GM21737 (cell line): Measurements from ENCODE around the gene CD1C.
"Not testable (repeated sequence)": the region's sequence is repeated elsewhere in the genome, so short reads cannot be mapped to it uniquely, and the experiment has no call there.

Source experiments
- ATAC-seq: cut with Tn5 transposase; IDR thresholded peaks from one replicate; pipeline ENCODE4 v1.9.1; 2021; ENCODE audit warnings: mild to moderate bottlenecking, moderate library complexity; ENCODE audit not compliant: unreplicated experiment

CD1C gene

DNA sequence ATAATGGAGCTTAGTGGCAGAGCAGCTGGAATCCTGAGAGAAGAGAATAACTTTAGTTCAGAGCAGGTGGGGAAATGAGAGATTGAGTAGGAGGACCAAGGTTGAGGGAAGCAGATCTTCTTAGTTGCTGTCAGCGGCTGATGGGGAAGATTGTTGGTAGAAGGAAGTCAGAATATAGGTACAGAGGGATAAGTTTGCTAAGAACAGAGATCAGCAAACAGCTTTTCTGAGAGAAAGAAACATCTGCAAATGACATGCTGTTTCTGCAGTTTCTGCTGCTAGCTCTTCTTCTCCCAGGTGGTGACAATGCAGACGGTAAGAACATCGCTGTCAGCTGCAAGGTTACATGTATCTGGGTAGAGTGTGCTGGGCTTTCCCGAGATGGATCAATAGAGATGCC, at the start of gene CD1C:
Gene CD1C, plus strand, starts transcription at position 113 of the 400 bp plus-strand sequence. Its CDS starts 142 bp downstream, at position 255.
- no peak for ATAC-seq

DNA sequence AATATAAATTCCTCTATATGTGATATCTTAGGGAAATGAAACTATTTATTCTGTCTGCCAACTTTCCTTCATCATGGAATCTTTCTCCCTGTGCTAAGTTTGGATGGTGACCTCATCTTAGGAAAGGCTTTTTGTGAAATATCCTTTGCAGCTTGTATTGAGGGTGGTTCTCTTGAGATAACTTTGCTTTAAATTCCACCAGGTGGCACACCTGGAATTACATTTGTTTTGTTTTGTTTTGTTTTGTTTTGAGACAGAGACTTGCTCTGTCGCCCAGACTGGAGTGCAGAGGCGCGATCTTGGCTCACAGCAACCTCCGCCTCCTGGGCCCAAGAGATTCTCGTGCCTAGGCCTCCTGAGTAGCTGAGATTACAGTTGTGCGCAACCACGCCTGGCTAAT, 43.1 kb upstream of the CD1C start:
- ATAC-seq, result no peak

DNA sequence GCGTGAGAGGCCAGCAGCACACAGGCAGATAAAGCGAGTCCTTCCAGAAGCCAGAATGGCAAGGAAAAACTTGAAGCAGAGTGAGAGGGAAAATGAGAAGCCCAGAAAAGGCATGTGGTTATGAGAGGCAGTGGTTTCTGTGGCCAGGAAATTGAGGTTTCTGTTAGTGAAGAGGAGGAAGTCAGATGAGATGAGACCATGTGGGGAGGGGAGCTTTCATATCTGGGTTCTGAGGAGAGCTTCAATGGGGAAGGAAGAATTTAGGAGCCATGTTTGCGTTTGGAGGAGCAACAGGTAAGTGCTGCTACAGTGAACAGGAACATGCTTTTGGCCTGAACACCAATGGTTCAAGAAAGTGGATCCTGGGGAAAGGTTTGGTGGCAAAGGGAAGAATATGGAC, 41.6 kb upstream of the CD1C start:
- ATAC-seq, result no peak

DNA sequence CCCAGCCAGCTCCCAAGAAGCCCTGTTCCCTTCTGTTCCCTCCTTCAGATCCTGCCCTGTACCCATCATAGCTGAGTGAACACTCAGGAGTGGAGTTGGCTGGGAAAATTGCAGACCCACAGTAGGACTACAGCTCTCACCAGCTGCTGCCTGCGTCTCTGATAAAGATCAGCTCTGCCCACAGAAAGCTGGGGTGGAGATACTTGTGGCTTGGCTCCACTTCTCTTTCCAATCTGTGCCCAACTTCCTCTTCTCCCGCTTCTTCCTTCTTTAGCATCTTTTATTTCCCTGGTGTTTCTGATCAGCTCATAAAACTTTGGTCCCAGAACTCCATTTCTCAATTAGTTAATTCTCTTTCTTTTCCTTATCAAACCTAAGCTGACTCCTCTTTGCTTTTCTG, 41.0 kb upstream of the CD1C start:
- ATAC-seq, result no peak

DNA sequence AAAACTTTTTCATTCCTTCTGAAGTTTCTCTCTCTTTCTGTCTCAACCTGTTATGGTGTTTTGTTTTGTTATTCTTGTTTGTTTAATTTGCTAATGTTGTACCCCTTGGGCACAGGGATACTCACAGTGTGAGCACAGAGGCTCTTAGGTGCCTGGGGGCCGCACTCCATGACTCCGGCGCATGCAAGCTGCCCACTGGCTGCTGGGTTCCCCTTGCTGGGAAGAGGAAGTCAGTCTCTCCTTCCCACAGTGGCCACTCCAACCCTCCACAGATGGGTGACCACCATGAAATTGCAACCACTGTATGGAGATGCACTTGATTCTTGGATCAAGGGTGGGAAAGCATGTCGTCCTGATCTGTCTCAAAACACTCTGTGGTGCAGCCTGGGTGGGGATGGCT, 40.1 kb upstream of the CD1C start:
- ATAC-seq, result no peak

DNA sequence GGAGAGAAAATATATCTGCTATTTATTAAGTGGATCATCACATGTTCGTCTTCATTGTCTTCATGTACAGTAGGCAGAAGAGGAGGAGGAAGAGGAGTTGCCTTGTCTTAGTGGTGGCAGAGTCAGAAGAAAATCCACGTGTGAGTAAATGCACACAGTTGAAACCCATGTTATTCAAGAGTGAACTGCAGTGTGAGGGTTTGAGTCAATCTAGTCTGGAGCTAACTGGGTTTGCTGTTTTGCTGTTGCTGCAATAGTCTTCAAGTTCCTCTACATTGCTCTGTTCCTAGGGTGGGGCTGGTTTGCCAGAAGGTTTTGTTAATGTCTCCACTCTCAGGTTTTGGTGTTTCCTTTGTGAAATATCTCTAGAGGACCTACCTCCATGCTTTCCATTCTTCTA, 38.6 kb upstream of the CD1C start:
- ATAC-seq, result no peak

DNA sequence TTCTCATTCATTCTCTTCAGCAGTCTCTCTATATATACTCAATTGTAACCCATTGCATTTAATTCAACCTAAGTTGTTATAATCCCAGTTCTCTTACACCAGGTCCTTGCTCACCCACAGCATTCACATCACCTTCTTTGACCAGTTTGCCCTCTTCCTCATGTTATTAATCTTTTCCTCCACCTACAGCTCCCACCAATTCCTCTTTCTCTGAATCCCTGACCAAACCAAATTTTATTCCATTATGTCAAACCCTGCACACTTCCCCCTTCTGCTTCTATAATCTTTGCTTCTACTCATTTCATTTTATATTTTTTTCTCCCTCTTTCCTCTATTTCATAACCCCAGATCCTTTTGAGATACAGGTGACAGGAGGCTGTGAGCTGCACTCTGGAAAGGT, 34.1 kb upstream of the CD1C start:
- ATAC-seq, result no peak

DNA sequence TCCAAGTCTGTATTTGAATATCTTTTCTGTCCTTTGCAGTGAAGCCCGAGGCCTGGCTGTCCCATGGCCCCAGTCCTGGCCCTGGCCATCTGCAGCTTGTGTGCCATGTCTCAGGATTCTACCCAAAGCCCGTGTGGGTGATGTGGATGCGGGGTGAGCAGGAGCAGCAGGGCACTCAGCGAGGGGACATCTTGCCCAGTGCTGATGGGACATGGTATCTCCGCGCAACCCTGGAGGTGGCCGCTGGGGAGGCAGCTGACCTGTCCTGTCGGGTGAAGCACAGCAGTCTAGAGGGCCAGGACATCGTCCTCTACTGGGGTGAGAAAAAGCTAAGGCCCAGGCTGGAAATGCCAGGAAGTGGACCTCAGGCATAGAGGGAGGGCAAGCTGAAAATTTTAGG, 33.0 kb upstream of the CD1C start:
- not testable (repeated sequence) for ATAC-seq

DNA sequence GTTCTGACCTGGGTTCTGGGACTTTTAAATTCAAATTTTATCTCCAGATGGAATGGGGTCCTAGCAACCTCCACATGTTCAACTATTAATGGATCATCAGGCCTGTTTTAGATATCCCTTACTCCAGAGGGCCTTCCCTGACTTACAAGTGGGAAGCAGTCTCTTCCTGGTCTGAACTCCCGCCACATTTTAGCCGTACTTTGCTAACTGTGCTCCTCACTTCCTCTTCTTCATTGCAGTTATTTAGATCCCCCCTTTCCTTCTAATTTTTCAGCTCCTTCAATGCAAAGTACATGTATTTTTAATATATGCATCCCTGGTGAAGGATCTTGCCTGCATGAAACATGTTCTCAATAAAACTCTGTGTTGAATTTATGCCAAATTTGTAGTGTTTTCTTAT, 31.8 kb upstream of the CD1C start:
- no peak for ATAC-seq

DNA sequence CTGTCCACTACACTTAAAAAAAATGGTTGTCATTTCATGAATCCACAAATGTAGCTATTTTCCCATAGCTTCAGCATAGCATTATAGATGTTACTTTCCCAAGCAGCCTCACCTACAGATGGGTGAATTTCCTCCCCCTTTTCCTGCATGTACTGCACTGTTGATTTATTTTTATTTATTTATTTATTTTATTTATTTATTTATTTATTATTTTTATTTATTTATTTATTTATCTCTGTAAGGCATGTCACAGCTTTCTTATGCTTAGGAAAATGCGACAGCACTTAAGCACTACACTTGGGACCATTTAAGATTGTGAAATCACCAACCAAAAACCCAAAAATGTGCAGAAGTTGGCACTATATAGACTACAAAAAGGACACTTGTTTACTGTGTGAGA, 30.6 kb upstream of the CD1C start:
- no peak for ATAC-seq

DNA sequence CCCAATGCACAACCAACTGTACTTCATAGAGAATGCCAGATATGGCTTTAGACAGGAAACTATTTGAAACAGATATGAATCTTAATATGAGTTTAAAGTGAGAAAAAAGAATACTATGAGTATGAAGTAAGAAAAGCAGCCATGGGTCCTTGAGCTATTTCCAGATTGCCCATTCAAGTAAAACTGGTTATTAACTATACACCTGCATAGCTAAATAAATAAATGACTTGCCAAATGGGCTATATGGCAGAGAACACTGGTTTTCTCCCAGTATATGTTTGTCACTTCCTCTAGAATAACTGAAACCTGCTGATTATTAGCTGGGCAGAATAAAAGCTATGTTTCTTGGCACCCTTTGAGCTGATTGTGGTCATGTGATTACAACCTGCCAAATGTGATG, 17.0 kb upstream of the CD1C start:
- no peak for ATAC-seq

DNA sequence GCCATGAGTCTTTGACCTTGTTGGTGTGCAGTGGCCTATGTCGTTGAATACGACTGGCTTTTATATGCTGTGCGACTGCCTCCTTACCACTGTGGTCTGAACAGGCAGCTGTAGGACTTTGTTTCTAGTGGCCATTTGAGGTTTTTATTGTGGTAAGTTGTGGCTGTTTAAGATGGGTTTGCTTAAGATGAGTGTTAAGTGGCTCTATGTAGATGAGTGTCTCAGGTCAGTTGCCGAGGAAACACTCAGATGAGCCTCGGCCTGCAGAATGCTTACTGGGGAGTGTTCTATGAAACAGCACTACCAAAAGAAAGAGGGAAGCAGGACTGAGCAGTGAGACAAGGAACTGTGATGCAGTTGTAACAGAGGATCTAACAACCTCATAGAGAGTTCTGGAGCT, 14.9 kb upstream of the CD1C start:
- no peak for ATAC-seq

DNA sequence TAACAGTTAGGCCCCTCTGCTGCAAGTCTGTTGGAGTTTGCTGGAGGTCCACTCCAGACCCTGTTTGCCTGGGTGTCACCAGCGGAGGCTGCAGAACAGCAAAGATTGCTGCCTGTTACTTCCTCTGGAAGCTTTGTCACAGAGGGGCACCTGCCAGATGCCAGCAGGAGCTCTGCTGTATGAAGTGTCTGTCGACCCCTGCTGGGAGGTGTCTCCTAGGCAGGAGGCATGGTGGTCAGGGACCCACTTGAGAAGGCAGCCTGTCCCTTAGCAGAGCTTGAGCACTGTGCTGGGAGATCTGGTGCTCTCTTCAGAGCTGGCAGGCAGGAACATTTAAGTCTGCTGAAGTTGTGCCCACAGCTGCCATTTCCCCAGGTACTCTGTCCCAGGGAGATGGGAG, 7.3 kb upstream of the CD1C start:
- ATAC-seq, result not testable (repeated sequence)

DNA sequence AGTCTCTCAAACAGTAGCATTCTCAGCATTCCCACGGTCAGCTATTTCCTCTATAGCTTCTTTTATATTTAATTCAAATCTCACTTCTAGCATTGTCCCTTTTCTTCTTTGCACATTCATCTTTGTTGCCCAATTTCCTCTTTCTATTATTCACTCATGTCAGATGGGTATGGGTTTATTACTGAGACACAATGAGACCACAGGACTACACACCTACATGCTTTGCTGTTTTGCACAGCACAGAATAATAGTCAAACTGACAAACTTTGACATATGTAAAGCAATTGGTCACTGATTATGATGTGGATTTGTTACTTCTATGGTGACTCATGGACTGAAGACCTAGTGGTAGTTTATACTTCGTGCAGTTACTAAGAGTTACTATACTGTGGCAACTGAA, 5.8 kb upstream of the CD1C start:
- ATAC-seq, result peak; percentile 33

DNA sequence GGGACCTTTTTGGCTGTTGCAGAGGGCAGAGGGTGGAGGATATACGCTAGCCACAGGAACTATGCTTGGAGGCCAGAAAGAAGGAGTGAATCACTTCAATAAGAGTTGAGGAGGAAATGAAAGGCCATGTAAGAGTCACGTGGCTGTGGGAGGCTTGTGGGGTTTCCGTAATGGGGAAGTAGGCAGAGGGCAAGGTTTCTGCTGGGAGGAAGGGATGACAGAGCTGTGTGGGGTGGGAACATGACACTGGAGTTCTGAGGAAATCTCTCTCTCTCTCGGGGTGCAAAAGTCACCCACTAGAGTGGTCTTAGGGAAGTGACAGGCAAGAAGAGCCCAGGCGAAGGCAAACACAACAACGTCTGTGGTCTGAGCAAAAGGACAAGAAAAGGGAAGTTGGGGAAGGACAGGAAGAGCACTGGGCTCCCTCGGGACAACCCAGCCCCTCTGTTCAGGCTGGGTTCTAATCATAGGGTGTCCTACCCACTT, 3.9 kb upstream of the CD1C start:
- peak; percentile 75 for ATAC-seq

DNA sequence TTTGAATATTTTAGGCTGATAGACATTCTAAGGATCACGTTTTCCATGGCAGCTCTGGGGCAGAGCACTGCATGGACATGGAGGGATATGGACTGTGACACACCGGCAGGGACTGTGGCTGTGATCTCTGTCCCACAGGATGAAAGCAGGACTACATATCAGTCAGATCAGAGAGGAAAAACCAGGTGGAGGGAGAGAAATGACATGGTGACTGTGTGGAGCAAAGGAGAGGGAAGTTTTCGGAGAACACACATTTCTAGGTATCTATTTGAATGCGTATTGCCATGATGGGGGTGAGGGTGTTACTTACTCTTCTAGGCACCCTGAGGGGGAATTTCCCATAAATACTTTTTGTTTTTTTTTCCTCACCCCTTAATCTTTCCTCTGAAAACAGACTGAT, 3.2 kb upstream of the CD1C start:
- ATAC-seq, result no peak

DNA sequence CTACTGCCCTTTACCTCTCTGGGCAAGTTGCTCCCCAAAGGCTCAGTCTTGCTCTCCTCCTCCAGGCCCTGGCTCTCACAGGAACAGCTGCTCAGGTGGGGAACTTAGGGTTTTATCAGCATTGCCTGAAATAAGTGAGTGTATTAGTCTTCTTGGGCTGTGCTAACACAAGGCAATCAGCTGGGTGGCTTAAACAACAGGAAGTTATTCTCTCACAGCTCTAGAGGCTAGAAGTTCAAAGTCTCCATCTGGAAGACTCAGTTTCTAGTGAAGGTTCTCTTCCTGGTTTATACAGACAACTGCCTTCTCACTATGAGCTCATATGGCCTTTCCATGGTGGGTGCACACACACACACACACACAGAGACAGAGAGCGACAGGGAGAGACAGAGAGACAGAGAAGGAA, 2.8 kb upstream of the CD1C start:
- ATAC-seq, result no peak

DNA sequence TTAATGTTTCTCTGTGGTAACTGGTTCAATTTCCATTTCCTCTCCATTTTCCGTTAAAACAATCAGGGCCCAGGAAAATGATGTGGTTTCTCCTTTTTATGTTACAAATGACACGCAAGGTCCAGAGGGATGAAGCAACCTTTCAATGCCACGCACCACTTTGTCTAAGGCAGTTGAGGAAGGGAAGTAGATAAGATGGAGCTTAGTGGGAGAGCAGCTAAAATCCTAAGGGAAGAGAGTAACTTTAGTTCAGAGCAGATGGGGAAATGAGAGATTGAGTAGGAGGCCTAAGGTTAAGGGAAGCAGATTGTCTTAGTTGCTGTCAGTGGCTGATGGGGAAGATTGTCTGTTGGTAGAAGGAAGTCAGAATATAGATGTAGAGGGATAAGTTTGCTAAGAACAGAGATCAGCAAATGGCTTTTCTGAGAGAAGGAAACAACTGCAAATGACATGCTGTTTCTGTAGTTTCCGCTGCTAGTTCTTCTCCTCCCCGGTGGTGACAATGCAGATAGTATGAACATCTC, 660 bp downstream of the CD1C start:
- no peak for ATAC-seq

DNA sequence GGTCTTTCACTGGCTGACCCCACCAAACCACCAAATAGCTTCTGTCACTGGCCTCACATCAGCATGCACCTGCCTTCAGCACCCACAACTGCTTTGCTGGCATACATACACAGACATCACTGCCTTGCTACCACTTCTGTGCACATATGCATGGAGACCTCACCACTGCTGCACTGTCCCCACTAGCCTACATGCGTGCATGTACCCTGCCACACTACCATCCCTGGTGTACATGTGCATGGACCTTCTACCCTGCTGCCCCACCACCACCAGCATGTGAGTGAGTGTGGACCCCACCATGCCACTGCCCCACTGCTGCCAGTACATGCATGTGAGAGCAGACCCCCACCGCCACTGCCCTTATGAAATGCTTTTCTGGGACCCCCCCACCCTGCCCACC, 6.1 kb downstream of the CD1C start:
- ATAC-seq, result no peak

DNA sequence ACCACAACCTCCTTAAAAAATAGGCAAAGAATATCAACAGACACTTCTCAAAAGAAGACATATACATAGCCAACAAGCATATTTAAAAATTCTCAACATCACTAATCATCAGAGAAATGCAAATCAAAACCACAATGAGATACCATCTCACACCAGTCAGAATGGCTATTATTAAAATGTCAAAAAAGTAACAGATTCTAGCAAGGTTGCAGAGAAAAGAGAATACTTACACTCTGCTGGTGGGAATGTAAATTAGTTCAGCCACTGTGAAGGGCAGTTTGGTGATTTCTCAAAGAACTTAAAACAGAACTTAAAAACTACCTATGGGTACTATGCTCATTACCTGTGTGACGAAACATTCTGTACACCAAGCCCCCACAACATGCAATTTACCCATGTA, 20.9 kb downstream of the CD1C start:
- no peak for ATAC-seq

DNA sequence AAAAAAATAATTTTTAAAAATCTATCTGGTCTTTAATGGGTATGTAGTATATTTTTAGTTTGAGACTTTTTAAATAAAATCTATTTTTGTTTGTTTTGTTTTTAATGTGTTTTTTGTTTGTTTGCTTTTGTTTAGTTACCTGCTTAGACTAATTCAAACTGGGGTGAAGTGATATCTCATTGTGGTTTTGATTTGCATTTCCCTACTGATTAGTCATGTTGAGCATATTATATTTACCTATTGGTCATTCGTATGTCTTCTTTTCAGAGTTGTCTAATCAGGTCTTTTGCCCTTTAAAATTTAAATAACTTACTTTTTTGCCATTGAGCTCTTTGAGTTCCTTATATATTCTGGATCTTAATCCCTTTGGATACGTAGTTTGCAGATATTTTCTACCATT, 21.3 kb downstream of the CD1C start:
- ATAC-seq, result no peak

DNA sequence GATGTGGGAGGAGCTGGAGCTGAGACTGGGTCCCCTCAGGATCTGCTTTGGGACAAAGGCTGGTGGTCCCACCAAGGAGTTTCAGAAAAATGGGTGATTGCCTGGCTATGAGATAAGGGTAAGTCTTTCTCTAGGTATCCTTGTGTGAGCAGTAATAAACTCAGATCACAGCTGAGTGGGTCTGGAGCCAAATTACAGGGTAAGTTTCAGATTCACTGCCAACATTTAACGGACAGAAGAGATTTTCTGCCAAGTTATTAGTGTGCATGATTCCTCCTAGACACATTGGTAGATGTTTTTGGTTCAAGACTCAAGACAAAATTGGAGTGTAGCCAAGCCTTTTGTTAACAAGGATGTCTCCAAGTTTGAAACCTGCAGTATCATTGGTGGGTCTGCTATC, 34.1 kb downstream of the CD1C start:
- ATAC-seq, result no peak

DNA sequence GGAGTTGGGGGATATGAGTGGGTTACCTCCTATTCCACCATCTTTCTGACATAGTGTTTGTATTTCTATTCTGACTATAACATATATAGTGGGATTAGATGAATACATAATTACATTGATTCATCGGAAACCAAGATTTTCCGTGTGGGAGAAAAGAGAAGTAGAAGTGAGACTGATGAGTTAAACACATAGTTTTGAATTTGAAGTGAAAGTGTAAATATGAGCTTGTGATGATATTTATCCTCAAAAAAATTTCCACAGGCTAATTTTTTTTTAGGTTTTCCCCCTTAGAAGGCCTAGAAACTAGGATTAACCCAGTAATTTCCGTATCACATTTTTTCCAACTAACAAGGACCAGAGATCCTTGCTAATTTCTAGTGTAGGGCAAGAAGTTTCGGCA, 34.7 kb downstream of the CD1C start:
- ATAC-seq, result no peak

DNA sequence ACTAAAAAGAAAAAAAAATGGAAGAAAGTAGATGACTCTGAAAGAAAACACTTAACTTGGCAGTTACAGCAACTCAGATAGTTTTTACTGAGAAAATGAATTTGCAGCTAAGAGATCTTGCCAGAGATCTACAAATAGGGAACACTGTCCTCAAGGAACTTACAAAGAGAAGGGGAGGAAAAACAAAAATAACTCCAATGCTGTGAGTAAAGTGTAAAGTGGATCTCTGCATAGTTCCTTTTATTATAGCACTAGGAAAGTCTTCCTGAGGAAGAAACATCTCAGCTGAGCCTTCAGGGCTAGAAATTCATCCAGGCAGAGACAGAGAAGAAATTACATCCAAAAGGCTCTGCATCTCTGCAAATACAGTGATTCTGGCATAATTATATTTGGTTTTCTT, 37.8 kb downstream of the CD1C start:
- ATAC-seq, result no peak
